Body of pancreas (tissue), 4 donors: ENCODE measurements around the gene MATN1. TPM values are rescaled to one million over a fixed set of nuclear protein-coding genes. Genes with fewer than 3 reads are reported as not detected.
"Not testable (repeated sequence)": the region's sequence is repeated elsewhere in the genome, so short reads cannot be mapped to it uniquely, and the experiment has no call there.

Experiments used
- ATAC-seq: fragments of 150-250 bp; one replicate; pipeline ENCODE4 v1.9.1; 2016
- DNase-seq, 4 donors: peaks; one replicate each; pipeline ENCODE4 v3.0.0-alpha.2; 2019
- H3K27ac ChIP-seq, 4 donors: fragments of 200-600 bp; sonication (generic); 1 replicate in 3 of 4; 2 replicates in 1 of 4; pipeline versions ENCODE4 v1.5.1 to v1.6.1; 2016 to 2019; ENCODE audit warnings: mild to moderate bottlenecking in 1 of 4, mixed read lengths in 1 of 4, moderate library complexity in 1 of 4
- H3K27me3 ChIP-seq, 2 donors: fragments of 200-600 bp; sonication (generic); one replicate each; pipeline ENCODE4 v1.6.0; 2016; ENCODE audit warnings: mild to moderate bottlenecking in 1 of 2
- H3K36me3 ChIP-seq, 2 donors: fragments of 200-600 bp; sonication (generic); replicated peaks in 1 of 2; 2 replicates each; pipeline ENCODE4 v1.5.1; 2016; ENCODE audit warnings: low read depth in 2 of 2; ENCODE audit not compliant: insufficient read depth in 1 of 2
- H3K4me1 ChIP-seq: fragments of 200-600 bp; sonication (generic); one replicate; pipeline ENCODE4 v1.6.0; 2016
- H3K4me3 ChIP-seq, 2 donors: fragments of 200-600 bp; sonication (generic); 1 replicate in 1 of 2; 2 replicates in 1 of 2; pipeline ENCODE4 v1.5.1; 2016 to 2019
- H3K9me3 ChIP-seq, 3 donors: fragments of 200-600 bp; sonication (generic); 1 replicate in 2 of 3; 2 replicates in 1 of 3; pipeline ENCODE4 v1.5.1; 2016
- POLR2A ChIP-seq, 3 donors: fragments of 450-650 bp; IDR thresholded peaks; one replicate each; pipeline ENCODE4 v1.6.1; 2016; ENCODE audit warnings: antibody characterized with exemption in 3 of 3, mild to moderate bottlenecking in 2 of 3
- WGBS, 2 donors: methylation state at CpG; one replicate each; pipeline ENCODE4 v1.1.5; 2017; 5-methylcytosine and 5-hydroxymethylcytosine counted together
- intact Hi-C: fragments of 100-400 bp; cut with DNase I; formaldehyde crosslinking; loops from one replicate; pipeline ENCODE4 v1.15.1; 2023
- total RNA-seq, 2 donors: library from RNA; depleted of rRNA; stranded (reverse); fragments of >200 nt; gene quantifications; one replicate each; pipeline ENCODE4 v1.1.0, GENCODE V29; 2016
- TF ChIP-seq, protein P1 (sequence below), 7 experiments: fragments of 450-650 bp in 4 of 7; fragments of 200-600 bp in 3 of 7; sonication (generic) in 3 of 7; IDR thresholded peaks; one replicate each; pipeline ENCODE4 v1.5.1; 2016 to 2019; ENCODE audit warnings: antibody characterized with exemption in 7 of 7

Gene MATN1
- total RNA-seq, 2 donors from 2014 or later, result 0.33 TPM; not detected in 1

DNA sequence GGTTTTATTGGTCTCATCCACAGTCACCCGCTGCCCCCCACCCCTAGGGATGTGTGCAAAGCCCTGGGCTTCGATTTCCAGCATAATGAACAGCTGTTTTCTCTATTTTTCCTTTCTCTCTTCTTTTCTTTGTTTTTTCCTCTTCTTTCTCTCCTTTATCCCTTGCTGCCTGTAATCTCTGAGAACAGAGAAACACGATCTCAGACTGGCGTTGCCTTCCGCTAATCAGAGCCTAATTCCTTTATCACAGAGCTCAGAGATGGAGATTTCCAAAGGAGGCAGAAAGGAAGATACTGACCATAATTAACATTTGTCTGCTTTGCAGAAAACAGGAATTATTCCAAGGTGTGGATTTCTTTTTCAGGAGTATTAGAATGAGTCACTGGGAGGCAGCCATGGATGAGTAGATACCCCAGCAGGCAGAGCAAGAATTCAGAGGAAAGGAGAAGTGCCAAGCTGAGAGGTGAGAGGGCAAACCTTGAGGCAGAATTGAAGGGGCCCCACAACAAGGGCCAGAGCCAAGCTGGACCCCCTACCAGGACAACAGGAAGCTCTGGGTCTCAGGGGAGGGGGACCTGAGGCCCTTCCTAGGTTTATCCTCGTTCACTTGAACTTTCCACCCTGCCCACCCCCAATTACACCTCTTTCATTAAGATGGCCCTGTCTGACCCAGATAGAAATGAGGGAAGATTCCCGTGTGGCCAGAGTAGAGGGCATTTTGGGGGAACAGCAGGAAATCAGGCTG lies 33.3 kb downstream of the MATN1 start:
- TF ChIP-seq, protein P1, sequence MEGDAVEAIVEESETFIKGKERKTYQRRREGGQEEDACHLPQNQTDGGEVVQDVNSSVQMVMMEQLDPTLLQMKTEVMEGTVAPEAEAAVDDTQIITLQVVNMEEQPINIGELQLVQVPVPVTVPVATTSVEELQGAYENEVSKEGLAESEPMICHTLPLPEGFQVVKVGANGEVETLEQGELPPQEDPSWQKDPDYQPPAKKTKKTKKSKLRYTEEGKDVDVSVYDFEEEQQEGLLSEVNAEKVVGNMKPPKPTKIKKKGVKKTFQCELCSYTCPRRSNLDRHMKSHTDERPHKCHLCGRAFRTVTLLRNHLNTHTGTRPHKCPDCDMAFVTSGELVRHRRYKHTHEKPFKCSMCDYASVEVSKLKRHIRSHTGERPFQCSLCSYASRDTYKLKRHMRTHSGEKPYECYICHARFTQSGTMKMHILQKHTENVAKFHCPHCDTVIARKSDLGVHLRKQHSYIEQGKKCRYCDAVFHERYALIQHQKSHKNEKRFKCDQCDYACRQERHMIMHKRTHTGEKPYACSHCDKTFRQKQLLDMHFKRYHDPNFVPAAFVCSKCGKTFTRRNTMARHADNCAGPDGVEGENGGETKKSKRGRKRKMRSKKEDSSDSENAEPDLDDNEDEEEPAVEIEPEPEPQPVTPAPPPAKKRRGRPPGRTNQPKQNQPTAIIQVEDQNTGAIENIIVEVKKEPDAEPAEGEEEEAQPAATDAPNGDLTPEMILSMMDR (IDR thresholded peaks at IDR 0.05), result no peak
- TF ChIP-seq POLR2A (IDR thresholded peaks at IDR 0.05), result no peak
- no peaks in the 10 kb centered on the region for H3K9me3 ChIP-seq
- no peak for ATAC-seq
- no peak overlapping the region for H3K27ac ChIP-seq
- WGBS, 2 donors, result 66 to 75% methylated on average over 7 of the region's 7 CpGs
- H3K36me3 ChIP-seq, result no peaks in the 10 kb centered on the region
- H3K4me1 ChIP-seq, result no peaks in the 10 kb centered on the region
- no peak overlapping the region for H3K4me3 ChIP-seq
- DNase-seq, result peak in 1 of 4 donors; percentile 1
- intact Hi-C loops, result no loop called here
- H3K27me3 ChIP-seq, result no peaks in the 10 kb centered on the region

DNA sequence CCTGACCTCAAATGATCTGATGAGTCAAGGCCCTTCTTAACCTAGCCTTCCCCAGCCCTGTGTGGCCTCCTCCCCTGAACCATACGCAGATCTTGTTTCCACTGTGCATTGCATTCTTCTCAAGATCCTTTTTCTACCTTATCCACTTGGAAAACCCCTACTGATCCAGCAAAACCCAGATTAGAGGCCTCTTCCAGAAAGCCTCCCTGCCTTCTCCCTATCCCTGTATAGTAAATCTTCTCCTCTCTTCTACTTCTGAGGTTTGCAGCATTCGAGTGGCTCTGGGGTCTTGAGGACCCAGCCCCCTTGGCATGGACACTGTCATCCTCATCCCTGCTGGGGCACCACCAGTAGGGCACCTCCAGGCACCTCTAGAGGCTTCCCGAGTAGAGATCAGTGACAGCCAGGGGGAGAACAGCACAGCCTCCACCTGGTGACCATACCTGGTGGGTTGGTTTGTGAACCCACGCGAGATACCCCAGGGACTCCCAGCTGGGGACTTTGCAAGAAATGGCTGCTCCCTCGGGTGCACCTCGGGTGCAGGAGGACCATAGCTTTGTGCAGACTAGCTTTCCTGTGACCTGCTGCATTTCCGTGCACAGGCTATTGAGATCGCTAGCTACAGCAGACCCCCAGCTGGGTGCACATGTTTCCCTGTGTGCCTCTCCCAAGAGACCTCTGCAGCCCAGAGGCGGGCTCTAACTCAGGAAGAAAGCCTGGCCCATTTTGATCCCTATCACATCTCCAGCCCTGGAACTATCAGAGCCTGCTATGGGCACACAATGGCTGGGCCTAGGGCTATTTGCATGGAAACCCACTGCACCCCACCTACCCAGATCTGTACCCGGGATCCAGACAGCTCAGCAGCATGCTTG lies 34.2 kb downstream of the MATN1 start:
- Histone ChIP-seq H3K27me3 (no peaks in the 10 kb centered on the region), H3K27ac (no peak overlapping the region), H3K4me1 (peaks cover 8% of the 10 kb centered on the region), H3K9me3 (no peaks in the 10 kb centered on the region), H3K36me3 (no peaks in the 10 kb centered on the region), H3K4me3 (no peak overlapping the region)
- intact Hi-C loops, result no loop called here
- ATAC-seq (no peak), DNase-seq (peak in 2 of 4 donors; percentile 1 to 2)
- 83 to 87% methylated on average over 5 to 11 of the region's 11 CpGs for WGBS, 2 donors
- TF ChIP-seq, protein P1 (IDR thresholded peaks at IDR 0.05), result no peak
- no peak for TF ChIP-seq POLR2A (IDR thresholded peaks at IDR 0.05)

DNA sequence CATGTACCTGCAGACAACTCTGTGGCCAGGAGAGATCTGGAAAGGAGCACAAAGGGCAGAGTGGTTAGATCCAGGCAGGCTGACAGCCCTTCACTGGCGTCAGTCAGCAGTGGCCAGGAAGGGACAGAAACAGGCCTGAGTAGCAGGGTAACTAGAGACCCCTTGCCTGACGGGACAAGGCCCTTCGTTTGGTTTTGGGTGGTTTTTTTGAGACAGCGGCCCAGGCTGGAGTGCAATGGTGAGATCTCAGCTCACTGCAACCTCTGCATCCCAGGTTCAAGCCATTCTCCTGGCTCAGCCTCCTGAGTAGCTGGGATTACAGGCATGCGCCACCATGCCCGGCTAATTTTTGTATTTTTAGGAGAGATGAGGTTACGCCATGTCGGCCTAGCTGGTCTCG lies 34.9 kb downstream of the MATN1 start:
- H3K4me3 ChIP-seq, H3K27me3 ChIP-seq, H3K9me3 ChIP-seq, H3K27ac ChIP-seq, H3K36me3 ChIP-seq, intact Hi-C loops, H3K4me1 ChIP-seq, ATAC-seq: not testable (repeated sequence)
- peak in 2 of 4 donors; percentile 0 to 1 for DNase-seq
- WGBS, 2 donors, result 89 to 93% methylated on average over 9 of the region's 9 CpGs

DNA sequence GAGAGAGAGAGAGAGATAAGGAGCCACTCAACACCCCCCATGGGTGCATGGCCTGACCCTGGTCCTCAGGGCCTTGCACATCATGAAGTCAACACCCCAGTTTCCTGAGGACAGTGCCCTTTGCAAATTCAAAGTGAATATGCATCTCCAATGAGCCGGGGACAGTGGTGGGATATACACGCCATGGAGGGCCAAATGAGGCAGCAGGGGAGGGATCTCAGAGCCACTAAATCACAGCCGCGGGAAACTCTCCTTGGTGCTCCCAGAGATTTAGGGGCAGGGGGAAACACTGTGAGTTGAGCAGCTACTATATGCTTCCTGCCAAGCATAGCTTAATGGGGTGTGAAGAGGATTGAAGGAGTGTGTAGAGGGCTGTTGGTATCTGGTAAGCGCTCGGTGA lies 35.5 kb downstream of the MATN1 start:
- WGBS, 2 donors, result 94 to 97% methylated on average over 6 of the region's 6 CpGs
- Histone ChIP-seq H3K36me3 (no peaks in the 10 kb centered on the region), H3K27me3 (no peaks in the 10 kb centered on the region), H3K9me3 (no peaks in the 10 kb centered on the region), H3K4me3 (no peak overlapping the region), H3K27ac (no peak overlapping the region), H3K4me1 (peaks cover 10% of the 10 kb centered on the region)
- no peak for TF ChIP-seq POLR2A (IDR thresholded peaks at IDR 0.05)
- TF ChIP-seq, protein P1 (IDR thresholded peaks at IDR 0.05), result no peak
- intact Hi-C loops, result no loop called here
- DNase-seq (peak in 2 of 4 donors; percentile 0 to 2), ATAC-seq (no peak)

DNA sequence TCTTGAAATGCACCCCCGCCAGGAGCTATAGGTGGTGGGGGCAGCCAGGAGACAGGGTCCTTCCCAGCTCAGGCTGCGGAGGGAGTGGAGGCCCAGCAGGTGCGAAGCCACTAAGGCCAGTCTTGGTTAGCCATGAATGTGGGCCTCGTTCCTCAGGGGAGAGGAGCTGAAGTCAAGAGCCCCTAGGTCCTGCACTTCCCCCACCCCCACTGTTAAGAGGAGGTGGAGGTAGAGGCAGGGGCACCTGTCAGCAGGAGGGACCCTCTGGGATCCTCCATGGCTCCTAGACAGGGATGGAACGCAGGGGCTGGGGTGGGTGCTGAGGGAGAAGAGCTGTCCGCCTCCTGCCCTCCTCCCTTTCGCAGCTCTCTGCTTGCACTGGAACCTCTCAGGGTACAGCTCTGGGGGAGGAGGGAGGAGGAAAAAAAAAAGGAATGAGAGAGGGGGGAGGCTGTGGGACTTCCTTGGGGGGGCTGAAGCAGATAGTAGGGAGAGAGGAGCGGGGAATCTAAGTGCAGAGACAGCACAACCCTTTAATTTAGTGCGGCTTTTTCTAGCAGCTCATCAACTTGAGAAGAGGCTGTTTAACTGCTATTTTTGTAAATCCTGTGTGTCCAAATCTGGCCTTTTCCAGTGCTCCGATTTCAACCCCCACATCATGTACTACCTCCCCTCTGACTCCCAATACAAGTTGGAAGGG lies 37.0 kb downstream of the MATN1 start:
- 77 to 85% methylated on average over 10 of the region's 10 CpGs for WGBS, 2 donors
- peaks cover 25% of the 10 kb centered on the region for H3K4me1 ChIP-seq
- ATAC-seq (no peak), DNase-seq (peak in 2 of 4 donors; percentile 3 to 9)
- H3K4me3 ChIP-seq, result no peak overlapping the region
- TF ChIP-seq, protein P1 (IDR thresholded peaks at IDR 0.05), result no peak
- no peak for TF ChIP-seq POLR2A (IDR thresholded peaks at IDR 0.05)
- intact Hi-C loops, result no loop called here
- no peaks in the 10 kb centered on the region for H3K9me3 ChIP-seq
- no peaks in the 10 kb centered on the region for H3K36me3 ChIP-seq
- H3K27me3 ChIP-seq, result no peaks in the 10 kb centered on the region
- no peak overlapping the region for H3K27ac ChIP-seq
